ENCODE measurements around the gene CABYR. TPM values are rescaled to one million over a fixed set of nuclear protein-coding genes. Genes with fewer than 3 reads are reported as not detected.

The CABYR gene, protein sequence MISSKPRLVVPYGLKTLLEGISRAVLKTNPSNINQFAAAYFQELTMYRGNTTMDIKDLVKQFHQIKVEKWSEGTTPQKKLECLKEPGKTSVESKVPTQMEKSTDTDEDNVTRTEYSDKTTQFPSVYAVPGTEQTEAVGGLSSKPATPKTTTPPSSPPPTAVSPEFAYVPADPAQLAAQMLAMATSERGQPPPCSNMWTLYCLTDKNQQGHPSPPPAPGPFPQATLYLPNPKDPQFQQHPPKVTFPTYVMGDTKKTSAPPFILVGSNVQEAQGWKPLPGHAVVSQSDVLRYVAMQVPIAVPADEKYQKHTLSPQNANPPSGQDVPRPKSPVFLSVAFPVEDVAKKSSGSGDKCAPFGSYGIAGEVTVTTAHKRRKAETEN
- 2.7 and 2.8 TPM in 2 replicates for total RNA-seq

DNA sequence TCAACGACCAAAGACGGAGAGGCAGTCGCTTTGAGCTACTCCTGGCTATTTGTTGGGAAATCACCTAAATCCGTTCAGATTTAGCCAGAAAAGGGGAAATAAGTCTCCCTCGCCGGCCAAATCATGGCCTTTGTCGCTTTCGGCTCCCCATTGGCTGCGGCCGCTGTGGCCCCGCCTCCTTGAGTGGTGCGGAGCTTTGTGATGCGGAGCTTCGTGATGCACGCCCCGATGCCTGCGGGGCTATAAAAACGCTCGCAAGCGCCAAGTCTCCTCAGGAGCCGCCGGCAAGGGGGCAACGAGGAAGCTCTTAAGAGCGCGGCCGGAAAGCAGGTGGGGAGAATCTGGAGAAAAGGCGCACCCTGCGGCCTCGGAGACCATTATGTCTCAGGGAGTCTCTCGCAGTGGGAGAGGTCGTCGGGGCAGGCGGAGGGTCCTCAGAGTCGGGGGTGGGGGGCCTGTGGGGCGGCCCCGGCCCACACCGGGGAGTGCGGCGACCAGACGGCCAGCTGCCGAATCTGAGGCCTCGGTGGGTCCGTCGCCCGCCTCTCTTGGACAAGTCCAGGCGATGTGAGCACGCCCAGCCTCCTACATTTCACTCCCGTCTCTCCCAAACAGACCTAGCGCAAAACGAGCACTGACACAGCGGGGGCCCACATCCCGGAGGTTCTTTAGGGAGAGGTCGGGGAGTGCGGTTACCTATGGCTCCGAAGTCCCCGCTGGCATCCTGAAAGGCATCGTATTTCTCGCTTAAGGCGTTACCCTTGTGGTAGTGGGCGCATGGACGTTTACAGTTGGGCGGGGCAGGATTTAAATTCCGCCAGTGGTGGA, at the start of gene CABYR:
Gene CABYR (plus strand): TSS at position 274 of the 828 bp plus-strand sequence. CDS start 4,053 bp downstream, outside the sequence.
- H3K27ac Mint-ChIP-seq: peak within 1 kb of the TSS; percentile 50
- peaks cover 7% of the 10 kb centered on the region for H3K36me3 Mint-ChIP-seq (ENCODE audit: low read depth)

DNA sequence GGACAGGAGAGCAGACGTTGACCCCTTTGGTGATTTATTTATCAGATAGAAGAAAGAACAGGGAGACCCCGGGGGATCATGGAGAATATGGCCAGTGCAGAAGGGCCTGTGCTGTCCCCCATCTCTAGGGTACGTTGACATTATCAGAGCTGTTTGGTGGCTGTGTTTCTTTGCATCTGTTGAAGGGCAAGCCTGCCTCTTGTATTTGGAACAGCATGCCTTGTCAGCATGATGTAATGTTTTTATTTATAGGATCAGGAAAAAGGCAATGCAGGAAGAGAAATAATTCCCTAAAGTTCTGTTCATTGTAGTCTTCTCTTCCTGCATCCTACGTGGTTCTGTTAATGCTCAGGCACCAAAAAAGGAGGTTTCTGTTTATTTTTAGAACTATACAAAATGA, 49.8 kb upstream of the CABYR start:
- no peak for ATAC-seq (ENCODE audit: low read depth)
- H3K27ac Mint-ChIP-seq: no peak overlapping the region

More for the DNA sequence above, at the start of gene CABYR:
- Mint-ChIP-seq H3K4me1 (peaks cover 16% of the 10 kb centered on the region), H3K4me3 (peak within 1 kb of the TSS; percentile 87), H3K27me3 (peaks cover 6% of the 10 kb centered on the region), H3K9me3 (peaks cover 2% of the 10 kb centered on the region)
- DNase-seq (peak; percentile 58), ATAC-seq (ENCODE audit: low read depth) (peak; percentile 96)
- TF ChIP-seq, protein P1, sequence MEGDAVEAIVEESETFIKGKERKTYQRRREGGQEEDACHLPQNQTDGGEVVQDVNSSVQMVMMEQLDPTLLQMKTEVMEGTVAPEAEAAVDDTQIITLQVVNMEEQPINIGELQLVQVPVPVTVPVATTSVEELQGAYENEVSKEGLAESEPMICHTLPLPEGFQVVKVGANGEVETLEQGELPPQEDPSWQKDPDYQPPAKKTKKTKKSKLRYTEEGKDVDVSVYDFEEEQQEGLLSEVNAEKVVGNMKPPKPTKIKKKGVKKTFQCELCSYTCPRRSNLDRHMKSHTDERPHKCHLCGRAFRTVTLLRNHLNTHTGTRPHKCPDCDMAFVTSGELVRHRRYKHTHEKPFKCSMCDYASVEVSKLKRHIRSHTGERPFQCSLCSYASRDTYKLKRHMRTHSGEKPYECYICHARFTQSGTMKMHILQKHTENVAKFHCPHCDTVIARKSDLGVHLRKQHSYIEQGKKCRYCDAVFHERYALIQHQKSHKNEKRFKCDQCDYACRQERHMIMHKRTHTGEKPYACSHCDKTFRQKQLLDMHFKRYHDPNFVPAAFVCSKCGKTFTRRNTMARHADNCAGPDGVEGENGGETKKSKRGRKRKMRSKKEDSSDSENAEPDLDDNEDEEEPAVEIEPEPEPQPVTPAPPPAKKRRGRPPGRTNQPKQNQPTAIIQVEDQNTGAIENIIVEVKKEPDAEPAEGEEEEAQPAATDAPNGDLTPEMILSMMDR (IDR thresholded peaks at IDR 0.05): no peak
- intact Hi-C loops (cut with micrococcal nuclease): loop anchor here (1.0 kb wide), 1 partner anchor 38 kb away; no protein-coding TSS in a partner anchor
- ChIA-PET POLR2A (interaction anchor here (0.5 to 1.7 kb wide), 7 partner anchors 32 to 1337 kb away, joined by 3 to 8 read pairs (median 3); no protein-coding TSS in a partner anchor), CTCF (interaction anchor here (2.1 kb wide), 1 partner anchor 48 kb away, joined by 5 read pairs; no protein-coding TSS in a partner anchor)

DNA sequence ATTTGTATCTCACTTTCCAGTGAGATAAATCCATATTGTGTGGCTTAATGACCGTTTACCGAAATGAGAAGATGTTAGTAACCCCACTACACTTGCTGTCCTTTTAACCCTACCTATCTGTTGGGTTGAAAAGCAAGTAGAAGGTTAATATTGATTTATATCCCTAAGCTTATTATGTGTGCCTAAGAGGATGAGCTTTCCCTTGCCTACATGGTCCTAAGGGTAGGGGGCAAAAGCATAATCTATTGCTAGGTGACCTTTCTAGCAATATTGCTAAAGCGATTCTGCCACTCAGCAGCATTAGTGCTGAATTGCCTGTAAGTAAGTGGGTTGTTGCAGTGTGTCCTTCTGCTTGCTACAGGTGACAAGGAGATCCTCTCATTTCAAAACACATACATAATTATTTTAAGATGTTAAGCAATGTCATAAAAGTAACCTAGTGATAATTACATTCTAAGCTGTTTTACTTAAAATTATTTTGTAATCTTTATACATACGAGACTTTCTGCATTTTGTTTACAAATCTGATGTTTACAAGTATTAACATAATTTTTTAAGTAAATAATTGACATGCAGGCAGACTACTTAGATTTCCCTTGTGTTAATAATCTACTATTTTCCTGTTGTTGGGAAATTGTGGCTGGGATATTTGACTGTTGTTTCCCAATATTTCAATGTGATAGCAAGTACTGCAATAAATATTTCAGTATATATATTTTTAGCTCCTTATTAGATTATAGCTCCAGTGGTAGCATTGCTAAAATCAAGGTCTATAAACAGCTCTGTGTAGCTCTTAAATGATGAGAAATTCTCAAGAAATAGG, 49.1 kb upstream of the CABYR start:
- no peaks in the 10 kb centered on the region for H3K27me3 Mint-ChIP-seq
- H3K4me1 Mint-ChIP-seq: peaks cover 13% of the 10 kb centered on the region
- POLR2A ChIA-PET: no interaction called here
- intact Hi-C loops (cut with micrococcal nuclease): no loop called here
- DNase-seq: no peak
- peaks cover 66% of the 10 kb centered on the region for H3K36me3 Mint-ChIP-seq (ENCODE audit: low read depth)
- no peak overlapping the region for H3K27ac Mint-ChIP-seq
- H3K4me3 Mint-ChIP-seq: no peak overlapping the region
- no peaks in the 10 kb centered on the region for H3K9me3 Mint-ChIP-seq
- ATAC-seq (ENCODE audit: low read depth): no peak
- TF ChIP-seq, protein P1 (IDR thresholded peaks at IDR 0.05): no peak
- CTCF ChIA-PET: no interaction called here

More for the DNA sequence above, 49.8 kb upstream of the CABYR start:
- ChIA-PET CTCF (no interaction called here), POLR2A (no interaction called here)
- DNase-seq: no peak
- Mint-ChIP-seq H3K4me3 (no peak overlapping the region), H3K9me3 (no peaks in the 10 kb centered on the region), H3K4me1 (peaks cover 6% of the 10 kb centered on the region), H3K36me3 (ENCODE audit: low read depth) (peaks cover 65% of the 10 kb centered on the region), H3K27me3 (no peaks in the 10 kb centered on the region)
- TF ChIP-seq, protein P1 (IDR thresholded peaks at IDR 0.05): no peak
- intact Hi-C loops (cut with micrococcal nuclease): no loop called here

DNA sequence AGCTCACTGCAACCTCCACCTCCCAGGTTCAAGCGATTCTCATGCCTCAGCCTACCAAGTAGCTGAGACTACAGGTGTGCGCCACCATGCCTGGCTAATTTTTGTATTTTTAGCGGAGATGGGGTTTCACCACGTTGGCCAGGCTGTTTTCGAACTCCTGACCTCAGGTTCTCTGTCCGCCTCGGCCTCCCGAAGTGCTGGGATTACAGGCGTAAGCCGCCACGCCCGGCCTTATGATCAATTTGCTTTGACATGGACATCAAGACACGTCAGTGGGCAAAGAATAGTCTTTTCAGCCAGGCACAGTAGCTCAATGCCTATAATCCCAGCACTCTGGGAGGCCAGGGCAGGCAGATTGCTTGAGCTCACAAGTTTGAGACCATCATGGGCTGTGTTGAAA, 48.0 kb upstream of the CABYR start:
- H3K9me3 Mint-ChIP-seq: no peaks in the 10 kb centered on the region
- intact Hi-C loops (cut with micrococcal nuclease): no loop called here
- no peak for ATAC-seq (ENCODE audit: low read depth)
- POLR2A ChIA-PET: interaction anchor here (0.7 kb wide), 1 partner anchor 75 kb away, joined by 10 read pairs; no protein-coding TSS in a partner anchor
- DNase-seq: no peak
- peaks cover 66% of the 10 kb centered on the region for H3K36me3 Mint-ChIP-seq (ENCODE audit: low read depth)
- H3K27ac Mint-ChIP-seq: no peak overlapping the region
- no peak overlapping the region for H3K4me3 Mint-ChIP-seq
- TF ChIP-seq, protein P1 (IDR thresholded peaks at IDR 0.05): no peak
- H3K4me1 Mint-ChIP-seq: peaks cover 19% of the 10 kb centered on the region
- CTCF ChIA-PET: no interaction called here
- no peaks in the 10 kb centered on the region for H3K27me3 Mint-ChIP-seq

Data from activated B cell treated with CpG ODN at 0.5 μM for 24 hours (primary cell).